Effector memory CD4-positive, alpha-beta T cell (primary cell): ENCODE measurements around the gene PDZRN4.

Experiments used
- DNase-seq, 3 donors: peaks; one replicate each; pipeline ENCODE4 v3.0.0-alpha.2; 2020
- H3K27ac ChIP-seq: 2 replicates; pipeline ENCODE4 v1.7.0; 2013; ENCODE audit warnings: mild to moderate bottlenecking, low read length, moderate library complexity; ENCODE audit not compliant: insufficient read depth, poor library complexity, severe bottlenecking
- H3K27me3 ChIP-seq: replicated peaks from 2 replicates; pipeline ENCODE4 v1.7.0; 2013; ENCODE audit warnings: mild to moderate bottlenecking, low read length; ENCODE audit not compliant: insufficient read depth, control insufficient read depth, poor library complexity, severe bottlenecking
- H3K36me3 ChIP-seq: 2 replicates; pipeline ENCODE4 v1.7.0; 2013; ENCODE audit warnings: mild to moderate bottlenecking, low read length, moderate library complexity; ENCODE audit not compliant: control insufficient read depth, insufficient read depth
- H3K4me1 ChIP-seq: 2 replicates; pipeline ENCODE4 v1.7.0; 2013; ENCODE audit warnings: low read length, mild to moderate bottlenecking; ENCODE audit not compliant: control insufficient read depth, insufficient read depth, poor library complexity, severe bottlenecking
- H3K4me3 ChIP-seq: 2 replicates; pipeline ENCODE4 v1.7.0; 2013; ENCODE audit warnings: low read length, low read depth, mild to moderate bottlenecking; ENCODE audit not compliant: insufficient read depth, poor library complexity, severe bottlenecking
- H3K9me3 ChIP-seq: 2 replicates; pipeline ENCODE4 v1.7.0; 2013; ENCODE audit warnings: mild to moderate bottlenecking, low read length, moderate library complexity; ENCODE audit not compliant: control insufficient read depth

PDZRN4 gene

DNA sequence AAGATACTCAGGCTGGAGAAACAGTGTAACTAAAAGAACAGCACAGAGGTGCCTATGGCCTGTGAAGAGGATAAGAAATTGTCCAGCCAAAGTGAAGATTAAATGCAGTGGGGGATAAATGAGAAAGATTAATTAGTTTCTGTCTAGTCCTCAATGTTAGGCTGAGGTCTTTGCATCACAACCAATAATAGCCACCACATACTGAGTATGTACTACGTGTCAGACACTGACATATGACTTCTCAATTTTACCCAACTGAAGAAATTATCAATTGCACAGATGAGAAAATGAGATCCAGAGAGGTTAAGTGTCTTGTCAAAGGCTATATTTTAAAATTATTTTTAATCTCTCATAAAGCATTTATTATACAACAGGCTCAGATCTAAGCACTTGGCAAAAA lies 285.9 kb downstream of the PDZRN4 start:
- Histone ChIP-seq H3K4me3 (no peak overlapping the region), H3K4me1 (no peaks in the 10 kb centered on the region)
- DNase-seq = no peak

DNA sequence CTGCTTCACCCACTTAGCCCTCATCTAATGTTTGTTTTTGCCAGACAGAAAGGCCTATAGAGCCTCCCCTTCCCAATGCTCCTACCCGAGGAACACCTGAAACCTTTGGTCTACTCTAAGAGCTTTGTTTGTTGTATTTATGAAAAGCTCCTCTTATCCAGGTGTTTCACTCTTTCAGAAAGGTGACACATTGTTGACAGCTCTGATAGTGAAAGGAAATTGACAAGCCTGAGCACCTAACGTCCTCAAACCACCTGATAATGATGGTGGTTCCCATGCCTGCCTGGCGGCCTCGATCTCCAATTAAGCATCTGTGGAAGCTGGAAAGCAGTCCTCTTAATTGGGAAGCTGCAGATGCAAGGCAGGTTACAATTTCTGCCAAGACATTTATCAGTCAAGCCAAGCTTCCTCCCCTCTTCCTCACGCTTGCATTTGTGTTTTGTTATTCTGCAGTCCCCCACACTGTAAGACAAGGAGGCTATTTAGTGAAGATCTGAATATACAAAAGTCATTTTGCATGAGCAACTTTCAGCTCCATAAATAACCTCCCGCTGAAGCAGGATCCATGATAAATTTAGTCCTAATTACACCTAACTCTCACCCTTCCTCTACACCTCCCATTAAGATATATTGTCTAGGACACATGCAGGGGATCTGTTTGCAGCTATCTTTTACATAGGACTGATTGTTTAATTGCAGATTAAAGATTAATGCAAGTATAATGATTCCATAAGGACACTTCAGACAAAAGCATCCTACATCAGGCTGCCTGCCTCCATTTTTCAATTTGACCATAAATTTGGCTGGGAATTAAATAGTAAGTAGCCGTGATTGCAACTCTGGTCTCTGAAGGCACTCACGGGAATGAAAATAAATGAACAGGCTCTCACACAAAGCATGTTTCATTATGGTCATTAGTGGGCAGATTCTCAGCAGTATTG lies 288.6 kb downstream of the PDZRN4 start:
- no peaks in the 10 kb centered on the region for H3K9me3 ChIP-seq
- H3K4me3 ChIP-seq = no peak overlapping the region
- no peak overlapping the region for H3K27ac ChIP-seq
- H3K36me3 ChIP-seq = no peaks in the 10 kb centered on the region
- no peaks in the 10 kb centered on the region for H3K4me1 ChIP-seq
- no peak for DNase-seq
- no peaks in the 10 kb centered on the region for H3K27me3 ChIP-seq

More for the DNA sequence above, 285.9 kb downstream of the PDZRN4 start:
- H3K36me3 ChIP-seq = no peaks in the 10 kb centered on the region
- H3K27ac ChIP-seq = no peak overlapping the region
- no peaks in the 10 kb centered on the region for H3K9me3 ChIP-seq
- H3K27me3 ChIP-seq = no peaks in the 10 kb centered on the region

DNA sequence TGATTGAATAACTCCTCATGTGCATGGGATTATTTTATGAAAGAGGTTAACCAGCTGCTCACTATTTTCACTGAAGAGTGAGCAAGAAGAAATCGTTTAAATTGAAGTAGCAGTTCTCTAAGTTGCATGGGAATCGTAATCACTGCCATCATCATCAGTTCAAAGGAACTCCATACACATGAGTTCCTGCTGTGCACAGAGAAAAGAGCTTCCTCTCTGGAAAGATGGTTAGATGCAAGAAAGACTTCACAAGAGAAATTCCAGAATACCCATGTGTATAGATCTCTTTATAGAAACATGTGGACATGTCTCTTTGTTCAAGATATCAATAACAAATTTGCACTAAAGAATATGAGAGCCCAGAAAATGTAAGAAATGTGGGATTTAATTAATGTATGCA lies 291.3 kb downstream of the PDZRN4 start:
- no peaks in the 10 kb centered on the region for H3K36me3 ChIP-seq
- no peaks in the 10 kb centered on the region for H3K9me3 ChIP-seq
- H3K4me3 ChIP-seq = no peak overlapping the region
- peaks cover 3% of the 10 kb centered on the region for H3K27me3 ChIP-seq
- no peak for DNase-seq
- no peaks in the 10 kb centered on the region for H3K4me1 ChIP-seq
- no peak overlapping the region for H3K27ac ChIP-seq

DNA sequence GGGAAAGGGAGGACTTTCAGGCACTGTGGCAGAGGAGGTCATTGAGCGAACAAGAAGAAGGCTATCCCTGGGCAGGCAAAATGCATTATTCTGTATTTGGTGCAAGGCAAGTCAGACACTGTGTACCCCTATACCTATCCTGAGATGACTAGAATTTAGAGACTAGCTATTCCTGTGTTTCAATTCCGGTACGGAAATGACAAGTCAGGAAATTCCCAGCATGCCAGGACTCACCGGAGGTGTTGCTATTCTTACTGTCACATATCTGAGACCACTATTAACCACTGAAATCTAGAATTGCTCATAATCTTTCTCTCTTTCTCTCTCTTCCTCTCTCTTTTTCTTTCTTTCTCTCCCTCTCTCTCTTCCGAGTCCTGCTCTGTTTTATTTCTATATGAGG lies 297.1 kb downstream of the PDZRN4 start:
- Histone ChIP-seq H3K36me3 (no peaks in the 10 kb centered on the region), H3K4me3 (no peak overlapping the region), H3K27me3 (peaks cover 3% of the 10 kb centered on the region), H3K27ac (no peak overlapping the region), H3K4me1 (no peaks in the 10 kb centered on the region), H3K9me3 (no peaks in the 10 kb centered on the region)
- no peak for DNase-seq

DNA sequence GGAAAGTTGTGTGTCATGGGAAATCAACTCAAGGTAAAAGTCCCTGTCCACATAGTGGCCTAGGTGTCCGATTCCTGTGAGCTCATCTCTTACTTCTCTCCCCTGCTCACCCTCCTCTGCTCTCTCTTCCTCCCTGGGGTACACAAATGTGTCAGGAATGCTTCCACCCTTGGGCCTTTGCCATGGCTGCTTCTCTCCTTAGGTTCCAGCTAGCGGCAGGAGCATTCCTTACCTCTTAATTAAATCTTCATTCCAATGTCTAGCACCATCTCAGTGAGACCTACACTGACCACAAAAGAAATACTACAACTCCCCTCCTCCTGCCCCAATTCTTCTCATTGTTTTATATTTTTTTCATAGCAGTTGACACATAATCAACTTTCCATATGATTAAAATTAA lies 298.6 kb downstream of the PDZRN4 start:
- H3K27me3 ChIP-seq = peaks cover 3% of the 10 kb centered on the region
- no peaks in the 10 kb centered on the region for H3K4me1 ChIP-seq
- H3K4me3 ChIP-seq = no peak overlapping the region
- H3K9me3 ChIP-seq = no peaks in the 10 kb centered on the region
- no peak overlapping the region for H3K27ac ChIP-seq
- no peaks in the 10 kb centered on the region for H3K36me3 ChIP-seq
- DNase-seq = no peak

DNA sequence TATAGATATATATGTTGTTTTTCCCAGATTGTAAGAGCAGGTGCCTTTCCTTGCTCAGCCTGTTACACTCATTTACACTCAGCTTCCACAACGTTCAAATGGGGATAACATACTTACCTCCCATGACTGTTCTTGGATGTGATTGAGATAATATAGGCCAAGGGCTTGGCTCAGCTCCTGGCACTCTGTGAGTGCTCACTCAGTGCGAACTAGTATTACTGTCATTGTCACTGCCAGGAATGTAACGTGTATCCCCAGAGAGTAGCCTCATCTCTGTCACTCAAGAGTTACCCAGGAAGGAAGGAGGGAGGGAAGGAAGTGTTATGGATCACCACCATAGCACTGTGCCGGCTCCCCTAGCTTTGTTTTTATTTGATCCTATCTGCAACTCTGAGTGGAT lies 307.9 kb downstream of the PDZRN4 start:
- no peaks in the 10 kb centered on the region for H3K36me3 ChIP-seq
- DNase-seq = no peak
- H3K4me1 ChIP-seq = no peaks in the 10 kb centered on the region
- H3K27me3 ChIP-seq = no peaks in the 10 kb centered on the region
- H3K27ac ChIP-seq = no peak overlapping the region
- no peaks in the 10 kb centered on the region for H3K9me3 ChIP-seq
- H3K4me3 ChIP-seq = no peak overlapping the region

DNA sequence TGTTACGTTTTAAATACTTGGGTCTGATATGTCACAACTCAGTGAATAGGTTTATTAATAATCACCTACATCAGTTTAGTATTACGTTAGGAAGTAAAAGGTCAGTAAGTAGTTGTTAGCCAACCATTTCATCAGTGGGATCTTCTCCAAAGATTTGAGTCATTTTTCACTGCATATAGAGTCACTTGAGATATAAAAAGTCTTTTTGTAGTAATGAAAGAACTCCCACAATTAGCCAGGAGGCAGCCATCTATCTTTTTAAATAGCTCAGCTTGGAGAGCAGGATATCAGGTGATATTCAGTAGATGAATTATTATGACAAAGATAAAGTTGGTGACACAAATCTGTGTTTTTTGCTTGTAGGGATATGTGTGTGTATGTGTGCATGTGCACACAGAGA lies 309.3 kb downstream of the PDZRN4 start:
- Histone ChIP-seq H3K4me3 (no peak overlapping the region), H3K27me3 (no peaks in the 10 kb centered on the region), H3K36me3 (no peaks in the 10 kb centered on the region), H3K4me1 (no peaks in the 10 kb centered on the region), H3K27ac (no peak overlapping the region), H3K9me3 (no peaks in the 10 kb centered on the region)
- no peak for DNase-seq

DNA sequence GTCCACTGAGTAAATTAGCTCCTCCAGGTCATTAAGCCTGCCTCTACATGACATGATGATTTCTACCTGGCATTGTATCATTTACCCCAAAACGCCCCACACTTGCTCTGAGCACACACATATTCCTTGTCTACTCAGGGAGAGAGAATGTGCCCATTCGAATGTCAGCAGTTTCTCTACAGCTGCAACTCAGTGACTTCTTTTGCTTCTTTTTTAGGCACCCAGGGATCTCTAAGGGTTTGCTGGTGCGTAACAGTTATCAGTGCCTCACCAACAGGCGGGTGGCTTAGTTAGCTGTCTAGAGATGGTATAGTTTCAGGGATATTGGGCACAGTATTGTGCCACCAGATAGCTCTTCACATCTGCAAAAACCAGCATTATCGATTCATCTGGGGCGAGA lies 316.9 kb downstream of the PDZRN4 start:
- no peak overlapping the region for H3K4me3 ChIP-seq
- no peak for DNase-seq
- H3K4me1 ChIP-seq = no peaks in the 10 kb centered on the region
- H3K36me3 ChIP-seq = no peaks in the 10 kb centered on the region
- no peaks in the 10 kb centered on the region for H3K27me3 ChIP-seq
- H3K9me3 ChIP-seq = no peaks in the 10 kb centered on the region
- no peak overlapping the region for H3K27ac ChIP-seq

DNA sequence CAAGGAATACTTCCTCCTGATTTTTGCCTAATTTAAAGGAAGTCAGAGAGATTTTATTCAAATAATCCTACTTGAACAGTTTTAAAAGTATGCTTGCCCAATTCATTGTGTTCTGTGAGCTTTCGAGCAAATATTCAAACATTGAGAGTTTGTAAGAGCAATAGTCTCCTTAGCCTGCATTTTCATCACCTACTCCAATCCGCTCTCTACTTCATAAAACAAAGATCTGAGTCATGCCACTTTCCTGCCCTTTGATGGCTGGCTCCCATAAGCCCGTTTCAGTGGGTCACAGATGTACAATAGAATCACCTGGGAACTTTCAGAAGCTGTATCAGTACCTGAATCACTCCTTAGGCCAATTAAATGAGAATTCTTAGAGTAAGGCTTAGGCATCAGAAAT lies 319.2 kb downstream of the PDZRN4 start:
- H3K9me3 ChIP-seq = no peaks in the 10 kb centered on the region
- DNase-seq = no peak
- no peak overlapping the region for H3K4me3 ChIP-seq
- no peaks in the 10 kb centered on the region for H3K4me1 ChIP-seq
- H3K27me3 ChIP-seq = no peaks in the 10 kb centered on the region
- no peak overlapping the region for H3K27ac ChIP-seq
- no peaks in the 10 kb centered on the region for H3K36me3 ChIP-seq

DNA sequence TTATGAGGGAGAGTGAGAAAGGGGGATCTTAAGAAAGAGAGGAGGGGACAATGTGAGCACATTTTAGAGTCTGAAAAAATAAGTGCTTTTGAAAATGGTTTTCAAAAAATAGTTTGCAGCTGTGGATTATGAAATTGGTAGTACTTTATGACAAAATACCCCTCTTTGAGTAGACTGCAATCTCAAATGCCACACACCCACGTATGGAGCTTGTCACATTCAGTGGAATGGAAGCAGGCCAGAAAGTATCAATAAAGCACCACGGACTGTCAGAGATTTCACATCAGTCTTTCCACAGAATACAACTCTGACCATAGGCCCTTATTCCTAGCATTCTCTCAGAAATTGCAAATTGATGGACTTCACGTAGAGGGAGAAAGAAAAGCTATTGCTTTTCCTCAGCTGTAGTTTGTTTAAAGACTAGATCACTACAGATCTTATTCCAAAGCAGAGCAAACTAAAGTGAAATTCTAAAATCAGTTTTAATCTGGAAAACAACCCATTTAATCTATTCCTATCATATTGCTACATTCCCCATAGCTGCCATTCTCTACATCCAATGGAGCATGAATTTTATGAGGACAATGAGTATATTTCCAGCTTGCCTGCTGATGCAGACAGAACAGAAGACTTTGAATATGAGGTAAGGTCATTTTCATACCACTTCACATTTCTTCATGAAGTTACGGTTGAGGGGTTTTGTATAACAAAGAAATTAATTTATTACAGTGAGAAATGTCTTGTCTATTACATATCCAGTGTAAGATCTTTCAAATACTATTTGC lies 321.3 kb downstream of the PDZRN4 start:
- no peaks in the 10 kb centered on the region for H3K36me3 ChIP-seq
- no peak overlapping the region for H3K27ac ChIP-seq

More for the DNA sequence above, 321.3 kb downstream of the PDZRN4 start:
- Histone ChIP-seq H3K4me1 (no peaks in the 10 kb centered on the region), H3K4me3 (no peak overlapping the region), H3K9me3 (no peaks in the 10 kb centered on the region), H3K27me3 (no peaks in the 10 kb centered on the region)
- no peak for DNase-seq
